Upper lobe of left lung (tissue), 4 donors: ENCODE data around the gene GSTT4.
"Not testable (repeated sequence)": the region's sequence is repeated elsewhere in the genome, so short reads cannot be mapped to it uniquely, and the experiment has no call there.

ENCODE experiments used
- CTCF ChIP-seq, 6 experiments: fragments of 450-650 bp in 4 of 6; fragments of 200-600 bp in 2 of 6; sonication (generic) in 2 of 6; IDR thresholded peaks; one replicate each; pipeline ENCODE4 v1.5.1; 2016 to 2019; ENCODE audit warnings: antibody characterized with exemption in 6 of 6
- POLR2A ChIP-seq, 4 donors: fragments of 450-650 bp; IDR thresholded peaks; one replicate each; pipeline ENCODE4 v1.5.1; 2016 to 2017; ENCODE audit warnings: antibody characterized with exemption in 4 of 4, mild to moderate bottlenecking in 2 of 4

GRCh38 chr22:23999779-24000178 is 5.5 kb downstream of the GSTT4 start:
- not testable (repeated sequence) for TF ChIP-seq POLR2A, CTCF (IDR thresholded peaks at IDR 0.05)
